ENCODE measurements around the gene KCNK13. TPM values are rescaled to one million over a fixed set of nuclear protein-coding genes. Genes with fewer than 3 reads are reported as not detected.

KCNK13 gene
- total and polyA plus RNA-seq, 9 of the 15 experiments (the other 6 are each of a cell fraction or from before 2014, with no cell fraction given): 0.03 to 0.05 TPM; not detected in 7

GRCh38 chr14:90107789-90108188 is 46.0 kb downstream of the KCNK13 start:
- POLR2A ChIA-PET: no interaction called here
- BruUV-seq (replicated peaks): no TSS peak
- DNase-seq (ENCODE audit: extremely low read depth in 1 of 4, low spot score in 3 of 4) (no peak), FAIRE-seq (no peak), ATAC-seq (no peak)
- H3K27ac ChIP-seq (ENCODE audit: extremely low read depth, low read depth, low read length): no peak overlapping the region
- H3K27me3 ChIP-seq (ENCODE audit: control insufficient read depth in 2 of 2, insufficient read depth in 2 of 2, low read length in 2 of 2): peaks cover 4 to 26% of the 10 kb centered on the region in 2 experiments; a peak in 3 of 5 replicates
- TF ChIP-seq CHD2 (IDR thresholded peaks at IDR 0.05; ENCODE audit: low read depth, low read length) (no peak), PREB (CRISPR knock-in tag; IDR thresholded peaks at IDR 0.05) (no peak)
- no peak overlapping the region for H3K4me3 ChIP-seq
- in situ Hi-C loops (cut with MboI) (no loop called here), intact Hi-C loops (cut with micrococcal nuclease) (no loop called here)
- H4K20me1 ChIP-seq (replicated peaks; ENCODE audit: control insufficient read depth, insufficient read depth, low read length): no peaks in the 10 kb centered on the region
- no peaks in the 10 kb centered on the region for H3K36me3 ChIP-seq (ENCODE audit: control insufficient read depth, insufficient read depth, low read length)
- H3K4me2 ChIP-seq (ENCODE audit: insufficient read depth, low read length): no peak overlapping the region
- CTCF ChIA-PET (ENCODE audit: low intra/inter-chr PET ratio): no interaction called here
- H2AFZ ChIP-seq (ENCODE audit: low read depth, low read length): no peak overlapping the region
- WGBS (ENCODE audit: insufficient coverage, low coverage, missing lambda C conversion rate): 0% methylated on average over 5 of the region's 6 CpGs
- no peaks in the 10 kb centered on the region for H3K9me3 ChIP-seq (replicated peaks; ENCODE audit: control insufficient read depth, insufficient read depth, low read depth, low read length)
- no peaks in the 10 kb centered on the region for H3K4me1 ChIP-seq (replicated peaks in 1 of 2; ENCODE audit: control insufficient read depth in 2 of 2, insufficient read depth in 2 of 2, low read length in 2 of 2)
- H3K79me2 ChIP-seq (ENCODE audit: control insufficient read depth, insufficient read depth, low read length): no peaks in the 10 kb centered on the region
- H3K9me1 ChIP-seq (ENCODE audit: control insufficient read depth, insufficient read depth, low read length): no peaks in the 10 kb centered on the region
- H3K9ac ChIP-seq (ENCODE audit: insufficient read depth in 1 of 2, low read depth in 2 of 2, low read length in 2 of 2): no peak overlapping the region

GRCh38 chr14:90109858-90110257 is 48.1 kb downstream of the KCNK13 start:
- no peaks in the 10 kb centered on the region for H4K20me1 ChIP-seq (replicated peaks; ENCODE audit: control insufficient read depth, insufficient read depth, low read length)
- H3K9ac ChIP-seq (ENCODE audit: insufficient read depth in 1 of 2, low read depth in 2 of 2, low read length in 2 of 2): no peak overlapping the region
- no peaks in the 10 kb centered on the region for H3K4me1 ChIP-seq (replicated peaks in 1 of 2; ENCODE audit: control insufficient read depth in 2 of 2, insufficient read depth in 2 of 2, low read length in 2 of 2)
- BruUV-seq (replicated peaks): no TSS peak
- peak in 1 of 4 experiments; percentile 1 for DNase-seq (ENCODE audit: extremely low read depth in 1 of 4, low spot score in 3 of 4)
- WGBS (ENCODE audit: insufficient coverage, low coverage, missing lambda C conversion rate): 6% methylated on average over 7 of the region's 10 CpGs
- no peak overlapping the region for H2AFZ ChIP-seq (ENCODE audit: low read depth, low read length)
- H3K9me1 ChIP-seq (ENCODE audit: control insufficient read depth, insufficient read depth, low read length): no peaks in the 10 kb centered on the region
- H3K4me3 ChIP-seq: no peak overlapping the region
- H3K79me2 ChIP-seq (ENCODE audit: control insufficient read depth, insufficient read depth, low read length): no peaks in the 10 kb centered on the region
- ChIA-PET CTCF (ENCODE audit: low intra/inter-chr PET ratio) (no interaction called here), POLR2A (no interaction called here)
- peak; percentile 57 for ATAC-seq
- no peaks in the 10 kb centered on the region for H3K36me3 ChIP-seq (ENCODE audit: control insufficient read depth, insufficient read depth, low read length)
- H3K9me3 ChIP-seq (replicated peaks; ENCODE audit: control insufficient read depth, insufficient read depth, low read depth, low read length): no peaks in the 10 kb centered on the region
- FAIRE-seq: no peak
- in situ Hi-C loops (cut with MboI) (no loop called here), intact Hi-C loops (cut with micrococcal nuclease) (no loop called here)
- no peak overlapping the region for H3K4me2 ChIP-seq (ENCODE audit: insufficient read depth, low read length)
- H3K27ac ChIP-seq (ENCODE audit: extremely low read depth, low read depth, low read length): no peak overlapping the region
- H3K27me3 ChIP-seq (ENCODE audit: control insufficient read depth in 2 of 2, insufficient read depth in 2 of 2, low read length in 2 of 2): peaks cover 4 to 31% of the 10 kb centered on the region in 2 experiments; a peak in 3 of 5 replicates
- no peak for TF ChIP-seq TSC22D4 (tag; IDR thresholded peaks at IDR 0.05)
- TF ChIP-seq HMBOX1 (IDR thresholded peaks at IDR 0.05): no peak
- TF ChIP-seq CTCF (IDR thresholded peaks at IDR 0.05 in 2 of 3, conservative IDR thresholded peaks at IDR 0.05 in 1 of 3; ENCODE audit: insufficient read depth in 2 of 3, low read depth in 1 of 3, low read length in 3 of 3): no peak
- TF ChIP-seq NCOA2 (IDR thresholded peaks at IDR 0.05; ENCODE audit: partially characterized antibody in 2 of 2): no peak
- TF ChIP-seq, protein P1, sequence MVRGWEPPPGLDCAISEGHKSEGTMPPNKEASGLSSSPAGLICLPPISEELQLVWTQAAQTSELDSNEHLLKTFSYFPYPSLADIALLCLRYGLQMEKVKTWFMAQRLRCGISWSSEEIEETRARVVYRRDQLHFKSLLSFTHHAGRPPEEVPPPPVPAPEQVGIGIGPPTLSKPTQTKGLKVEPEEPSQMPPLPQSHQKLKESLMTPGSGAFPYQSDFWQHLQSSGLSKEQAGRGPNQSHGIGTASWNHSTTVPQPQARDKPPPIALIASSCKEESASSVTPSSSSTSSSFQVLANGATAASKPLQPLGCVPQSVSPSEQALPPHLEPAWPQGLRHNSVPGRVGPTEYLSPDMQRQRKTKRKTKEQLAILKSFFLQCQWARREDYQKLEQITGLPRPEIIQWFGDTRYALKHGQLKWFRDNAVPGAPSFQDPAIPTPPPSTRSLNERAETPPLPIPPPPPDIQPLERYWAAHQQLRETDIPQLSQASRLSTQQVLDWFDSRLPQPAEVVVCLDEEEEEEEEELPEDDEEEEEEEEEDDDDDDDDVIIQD (CRISPR knock-in tag; IDR thresholded peaks at IDR 0.05): no peak
- TF ChIP-seq ZNF76 (CRISPR knock-in tag; IDR thresholded peaks at IDR 0.05; ENCODE audit: borderline replicate concordance): no peak
- TF ChIP-seq SUPT5H (IDR thresholded peaks at IDR 0.05): no peak
- no peak for TF ChIP-seq SAP30 (IDR thresholded peaks at IDR 0.05; ENCODE audit: borderline replicate concordance, insufficient read depth, low read depth, low read length, poor library complexity, severe bottlenecking)
